Tibial nerve (tissue), 4 donors: ENCODE results near the gene PLAAT3. TPM values are rescaled to one million over a fixed set of nuclear protein-coding genes. Genes with fewer than 3 reads are reported as not detected.

ENCODE experiments used
- DNase-seq, 2 donors: peaks; one replicate each; pipeline ENCODE4 v3.0.0-alpha.2; 2019; ENCODE audit warnings: low spot score in 2 of 2
- H3K27ac ChIP-seq, 4 donors: fragments of 200-600 bp; sonication (generic) in 3 of 4; one replicate each; pipeline ENCODE4 v1.5.1; 2017 to 2019; ENCODE audit warnings: mild to moderate bottlenecking in 1 of 4
- H3K27me3 ChIP-seq, 2 donors: fragments of 200-600 bp; sonication (generic) in 1 of 2; one replicate each; pipeline versions ENCODE4 v1.5.1 to v1.6.0; 2017 to 2019
- H3K36me3 ChIP-seq, 3 donors: fragments of 200-600 bp; sonication (generic); one replicate each; pipeline ENCODE4 v1.5.1; 2018 to 2019
- H3K4me1 ChIP-seq, 4 donors: fragments of 200-600 bp; sonication (generic) in 3 of 4; one replicate each; pipeline ENCODE4 v1.5.1; 2017 to 2019
- H3K4me3 ChIP-seq, 4 donors: fragments of 200-600 bp; sonication (generic) in 3 of 4; one replicate each; pipeline ENCODE4 v1.5.1; 2017 to 2019; ENCODE audit warnings: mild to moderate bottlenecking in 1 of 4, moderate library complexity in 1 of 4
- H3K9me3 ChIP-seq, 4 donors: fragments of 200-600 bp; sonication (generic) in 3 of 4; one replicate each; pipeline ENCODE4 v1.5.1; 2017 to 2019
- CTCF ChIP-seq, 5 experiments: fragments of 200-600 bp in 3 of 5; fragments of 450-650 bp in 2 of 5; sonication (generic) in 3 of 5; IDR thresholded peaks; one replicate each; pipeline ENCODE4 v1.5.1; 2016 to 2019; ENCODE audit warnings: antibody characterized with exemption in 5 of 5, mild to moderate bottlenecking in 3 of 5, moderate library complexity in 2 of 5
- EP300 ChIP-seq, 2 donors: sonication (generic); formaldehyde crosslinking; IDR thresholded peaks; one replicate each; pipeline ENCODE4 v1.6.1; 2017; ENCODE audit warnings: antibody characterized with exemption in 2 of 2, mild to moderate bottlenecking in 1 of 2
- POLR2A ChIP-seq, 2 donors: fragments of 450-650 bp; IDR thresholded peaks; one replicate each; pipeline ENCODE4 v1.6.1; 2017; ENCODE audit warnings: antibody characterized with exemption in 2 of 2, mild to moderate bottlenecking in 2 of 2, moderate library complexity in 2 of 2
- WGBS, 2 donors: methylation state at CpG; one replicate each; pipeline ENCODE4 v1.1.5; 2018; 5-methylcytosine and 5-hydroxymethylcytosine counted together
- total RNA-seq, 4 donors: library from RNA; depleted of rRNA; stranded (reverse); fragments of >200 nt; gene quantifications; one replicate each; pipeline ENCODE4 v1.1.0, GENCODE V29; 2016

PLAAT3 gene
- total RNA-seq, 4 donors from 2014 or later = 140 to 185 (median 157) TPM

- Histone ChIP-seq H3K9me3 (peaks cover 0 to 3% (median 2%) of the 10 kb centered on the region in 4 donors), H3K27me3 (no peaks in the 10 kb centered on the region), H3K4me1 (peaks cover 5 to 34% (median 23%) of the 10 kb centered on the region in 4 donors), H3K36me3 (peaks cover 0 to 16% (median 0%) of the 10 kb centered on the region in 3 donors), H3K4me3 (peak overlapping the region; percentile 5 to 31 (median 24)), H3K27ac (peak overlapping the region; percentile 73 to 95 (median 84))
- peak; percentile 31 to 57 for DNase-seq
- TF ChIP-seq CTCF (IDR thresholded peaks at IDR 0.05) (no peak), POLR2A (IDR thresholded peaks at IDR 0.05) (no peak), EP300 (IDR thresholded peaks at IDR 0.05) (peak in 1 of 2 donors; percentile 89)
- 24% methylated on average over 10 of the region's 10 CpGs for WGBS, 2 donors
Measured at GRCh38 chr11:63574856-63575602, 39.2 kb downstream of the PLAAT3 start.

GRCh38 chr11:63573881-63574855 lies 40.1 kb downstream of the PLAAT3 start:
- peak in 1 of 2 donors; percentile 46 for DNase-seq

DNA sequence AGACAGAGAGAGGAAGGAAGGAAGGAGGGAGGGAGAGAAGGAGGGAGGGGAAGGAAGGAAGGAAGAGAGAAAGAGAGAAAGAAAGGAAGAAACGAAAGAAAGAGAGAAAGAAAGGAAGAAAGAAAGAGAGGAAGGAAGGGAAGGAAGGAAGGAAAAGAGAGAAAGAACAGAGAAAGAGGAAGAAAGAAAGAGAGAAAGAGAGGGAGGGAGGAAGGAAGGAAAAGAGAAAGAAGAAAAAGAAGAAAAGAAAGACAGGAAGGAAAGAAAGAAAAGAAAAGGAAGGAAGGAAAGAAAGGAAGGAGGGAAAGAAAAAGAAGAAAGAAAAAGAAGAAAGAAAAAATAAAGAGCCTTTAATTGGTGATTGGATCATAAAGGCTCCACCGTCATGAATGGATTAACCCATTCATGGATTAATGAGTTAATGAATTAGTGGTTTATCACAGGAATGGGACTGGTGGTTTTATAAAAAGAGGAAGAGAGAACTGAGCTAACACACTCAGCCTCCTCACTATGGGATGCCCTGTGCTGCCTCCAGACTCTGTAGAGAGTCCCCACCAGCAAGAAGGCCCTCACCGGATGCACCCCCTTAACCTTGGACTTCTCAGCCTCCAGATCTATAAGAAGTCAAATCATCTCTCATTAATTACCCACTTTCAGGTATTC lies 42.1 kb downstream of the PLAAT3 start:
- H3K27me3 ChIP-seq = no peaks in the 10 kb centered on the region
- peaks cover 0 to 11% (median 0%) of the 10 kb centered on the region in 3 donors for H3K36me3 ChIP-seq
- H3K9me3 ChIP-seq = no peaks in the 10 kb centered on the region
- DNase-seq = no peak
- no peak overlapping the region for H3K4me3 ChIP-seq
- 65 to 71% methylated on average over 3 of the region's 3 CpGs for WGBS, 2 donors
- peak overlapping the region in 2 of 4 donors; percentile 49 to 56 for H3K27ac ChIP-seq
- TF ChIP-seq EP300 (IDR thresholded peaks at IDR 0.05) (no peak), POLR2A (IDR thresholded peaks at IDR 0.05) (no peak), CTCF (IDR thresholded peaks at IDR 0.05) (no peak)
- peaks cover 5 to 45% (median 29%) of the 10 kb centered on the region in 4 donors for H3K4me1 ChIP-seq

More at GRCh38 chr11:63573881-63574855, 40.1 kb downstream of the PLAAT3 start:
- Histone ChIP-seq H3K9me3 (no peaks in the 10 kb centered on the region), H3K36me3 (peaks cover 0 to 11% (median 0%) of the 10 kb centered on the region in 3 donors), H3K4me3 (peak overlapping the region; percentile 5 to 31 (median 24)), H3K27me3 (no peaks in the 10 kb centered on the region), H3K4me1 (peaks cover 5 to 34% (median 23%) of the 10 kb centered on the region in 4 donors), H3K27ac (peak overlapping the region; percentile 73 to 95 (median 84))
- TF ChIP-seq POLR2A (IDR thresholded peaks at IDR 0.05) (no peak), EP300 (IDR thresholded peaks at IDR 0.05) (no peak), CTCF (IDR thresholded peaks at IDR 0.05) (no peak)
- whole genome bisulfite sequencing, 2 donors = 44% methylated on average over 15 of the region's 15 CpGs

- no peaks in the 10 kb centered on the region for H3K27me3 ChIP-seq
- WGBS, 2 donors = 90 to 95% methylated on average over 3 of the region's 3 CpGs
- peaks cover 0 to 11% (median 0%) of the 10 kb centered on the region in 3 donors for H3K36me3 ChIP-seq
- H3K4me1 ChIP-seq = peaks cover 5 to 36% (median 15%) of the 10 kb centered on the region in 4 donors
- H3K4me3 ChIP-seq = no peak overlapping the region
- TF ChIP-seq EP300 (IDR thresholded peaks at IDR 0.05) (no peak), CTCF (IDR thresholded peaks at IDR 0.05) (no peak), POLR2A (IDR thresholded peaks at IDR 0.05) (no peak)
- no peak overlapping the region for H3K27ac ChIP-seq
- no peak for DNase-seq
- no peaks in the 10 kb centered on the region for H3K9me3 ChIP-seq
Measured at GRCh38 chr11:63569570-63569969, 44.7 kb downstream of the PLAAT3 start.
